GM21737 (cell line): Measurements from ENCODE around the gene BRSK2.

Experiments used
- ATAC-seq: cut with Tn5 transposase; IDR thresholded peaks from one replicate; pipeline ENCODE4 v1.9.1; 2021; ENCODE audit warnings: mild to moderate bottlenecking, moderate library complexity; ENCODE audit not compliant: unreplicated experiment

BRSK2 gene

GRCh38 chr11:1479006-1479677, 89.4 kb downstream of the BRSK2 start:
- ATAC-seq, result no peak

GRCh38 chr11:1479678-1480118, 90.0 kb downstream of the BRSK2 start:
- no peak for ATAC-seq

- ATAC-seq, result no peak
These were observed 90.4 kb downstream of the BRSK2 start for GRCh38 chr11:1480191-1480554.

- no peak for ATAC-seq
These were observed 91.1 kb downstream of the BRSK2 start for GRCh38 chr11:1480555-1481482.

GRCh38 chr11:1481483-1481825, 91.7 kb downstream of the BRSK2 start:
- no peak for ATAC-seq

GRCh38 chr11:1481861-1482441, 92.2 kb downstream of the BRSK2 start:
- ATAC-seq, result no peak

- no peak for ATAC-seq
These were observed 93.1 kb downstream of the BRSK2 start for GRCh38 chr11:1482581-1483444.

GRCh38 chr11:1483445-1483961, 93.8 kb downstream of the BRSK2 start:
- ATAC-seq, result no peak

GRCh38 chr11:1484061-1484671, 94.4 kb downstream of the BRSK2 start:
- no peak for ATAC-seq

GRCh38 chr11:1484695-1485503, 95.2 kb downstream of the BRSK2 start:
- ATAC-seq, result no peak

GRCh38 chr11:1485504-1485885, 95.8 kb downstream of the BRSK2 start:
- no peak for ATAC-seq

- no peak for ATAC-seq
These were observed 96.5 kb downstream of the BRSK2 start, which contains the start of gene MOB2 for GRCh38 chr11:1486054-1486825. Gene MOB2, minus strand, starts transcription at chr11:1486779. Its CDS starts 223 bp downstream, at chr11:1486556.

GRCh38 chr11:1487091-1487850, 97.5 kb downstream of the BRSK2 start:
- no peak for ATAC-seq

- no peak for ATAC-seq
These were observed 98.3 kb downstream of the BRSK2 start for GRCh38 chr11:1487851-1488574.

- ATAC-seq, result no peak
These were observed 98.9 kb downstream of the BRSK2 start for GRCh38 chr11:1488575-1489180.

- ATAC-seq, result no peak
These were observed 100.9 kb downstream of the BRSK2 start for GRCh38 chr11:1490651-1491050.

GRCh38 chr11:1491379-1491778, 101.6 kb downstream of the BRSK2 start:
- no peak for ATAC-seq
